CD8-positive, alpha-beta memory T cell (primary cell): ENCODE results near the gene FSCN2. TPM values are rescaled to one million over a fixed set of nuclear protein-coding genes. Genes with fewer than 3 reads are reported as not detected.
A peak's percentile ranks its signal among the peaks of the same experiment; 100 is the strongest.
"Not testable (repeated sequence)": the region's sequence is repeated elsewhere in the genome, so short reads cannot be mapped to it uniquely, and the experiment has no call there.

Experiments used
- CTCF ChIA-PET: fragments of 350-600 bp; sonication (Branson Sonifier 250); formaldehyde crosslinking; loops from one replicate; lab custom pipeline; 2021; ENCODE audit warnings: antibody characterized with exemption; lab: Charles Lee
- POLR2A ChIA-PET: fragments of 350-600 bp; sonication (Branson Sonifier 250); formaldehyde crosslinking; loops from one replicate; lab custom pipeline; 2021; ENCODE audit warnings: antibody characterized with exemption; lab: Charles Lee
- DNase-seq, 5 donors: peaks; one replicate each; pipeline versions ENCODE4 v3.0.0 to v3.0.0-alpha.2; 2020 to 2022; ENCODE audit warnings: mixed read lengths in 1 of 5
- H3K27ac ChIP-seq: one replicate; pipeline ENCODE4 v1.7.0; 2013; ENCODE audit warnings: low read depth, mild to moderate bottlenecking, low read length, moderate library complexity
- H3K27me3 ChIP-seq: 2 replicates; pipeline ENCODE4 v1.7.0; 2013; ENCODE audit warnings: low read length, mild to moderate bottlenecking; ENCODE audit not compliant: insufficient read depth, poor library complexity, severe bottlenecking
- H3K36me3 ChIP-seq: 2 replicates; pipeline ENCODE4 v1.7.0; 2013; ENCODE audit warnings: mild to moderate bottlenecking, low read length, moderate library complexity; ENCODE audit not compliant: insufficient read depth
- H3K4me1 ChIP-seq: 2 replicates; pipeline ENCODE4 v1.7.0; 2013; ENCODE audit warnings: mild to moderate bottlenecking, low read length, moderate library complexity; ENCODE audit not compliant: insufficient read depth
- H3K4me3 ChIP-seq: 2 replicates; pipeline ENCODE4 v1.7.0; 2013; ENCODE audit warnings: mild to moderate bottlenecking, low read length
- H3K9me3 ChIP-seq: 2 replicates; pipeline ENCODE4 v1.7.0; 2013; ENCODE audit warnings: mild to moderate bottlenecking, low read length
- H3K27ac Mint-ChIP-seq, 8 donors: one replicate each; pipeline ENCODE4 v1.8.0; 2020 to 2021; ENCODE audit warnings: mixed read lengths in 8 of 8, mild to moderate bottlenecking in 6 of 8, inconsistent platforms in 3 of 8, moderate library complexity in 3 of 8
- H3K27me3 Mint-ChIP-seq, 2 donors: one replicate each; pipeline ENCODE4 v1.8.0; 2020 to 2021; ENCODE audit warnings: mixed read lengths in 2 of 2, mild to moderate bottlenecking in 1 of 2, moderate library complexity in 1 of 2
- H3K36me3 Mint-ChIP-seq, 3 donors: one replicate each; pipeline ENCODE4 v1.8.0; 2020 to 2021; ENCODE audit warnings: mixed read lengths in 3 of 3, inconsistent platforms in 1 of 3, mild to moderate bottlenecking in 1 of 3
- H3K4me1 Mint-ChIP-seq, 3 donors: one replicate each; pipeline ENCODE4 v1.8.0; 2020 to 2021; ENCODE audit warnings: mixed read lengths in 3 of 3, inconsistent platforms in 1 of 3, mild to moderate bottlenecking in 1 of 3
- H3K4me3 Mint-ChIP-seq, 7 donors: one replicate each; pipeline ENCODE4 v1.8.0; 2020 to 2021; ENCODE audit warnings: mixed read lengths in 7 of 7, mild to moderate bottlenecking in 6 of 7, moderate library complexity in 4 of 7, inconsistent platforms in 2 of 7
- H3K9me3 Mint-ChIP-seq, 5 donors: one replicate each; pipeline ENCODE4 v1.8.0; 2020 to 2022; ENCODE audit warnings: mixed read lengths in 5 of 5, mild to moderate bottlenecking in 3 of 5, moderate library complexity in 2 of 5, inconsistent platforms in 1 of 5
- polyA plus RNA-seq: library from polyadenylated mRNA; unstranded; fragments of 300-500 nt; fragmentation: Illumina TruSeq; gene quantifications from one replicate; pipeline ENCODE4 v1.2.3, GENCODE V29; 2021
- total RNA-seq, 2 experiments: library from RNA; stranded (reverse); gene quantifications; one replicate each; pipeline ENCODE4 v1.2.3, GENCODE V29; 2021

Gene FSCN2
- total and polyA plus RNA-seq, 3 experiments from 2014 or later = 0.46 to 0.49 TPM; not detected in 1

DNA sequence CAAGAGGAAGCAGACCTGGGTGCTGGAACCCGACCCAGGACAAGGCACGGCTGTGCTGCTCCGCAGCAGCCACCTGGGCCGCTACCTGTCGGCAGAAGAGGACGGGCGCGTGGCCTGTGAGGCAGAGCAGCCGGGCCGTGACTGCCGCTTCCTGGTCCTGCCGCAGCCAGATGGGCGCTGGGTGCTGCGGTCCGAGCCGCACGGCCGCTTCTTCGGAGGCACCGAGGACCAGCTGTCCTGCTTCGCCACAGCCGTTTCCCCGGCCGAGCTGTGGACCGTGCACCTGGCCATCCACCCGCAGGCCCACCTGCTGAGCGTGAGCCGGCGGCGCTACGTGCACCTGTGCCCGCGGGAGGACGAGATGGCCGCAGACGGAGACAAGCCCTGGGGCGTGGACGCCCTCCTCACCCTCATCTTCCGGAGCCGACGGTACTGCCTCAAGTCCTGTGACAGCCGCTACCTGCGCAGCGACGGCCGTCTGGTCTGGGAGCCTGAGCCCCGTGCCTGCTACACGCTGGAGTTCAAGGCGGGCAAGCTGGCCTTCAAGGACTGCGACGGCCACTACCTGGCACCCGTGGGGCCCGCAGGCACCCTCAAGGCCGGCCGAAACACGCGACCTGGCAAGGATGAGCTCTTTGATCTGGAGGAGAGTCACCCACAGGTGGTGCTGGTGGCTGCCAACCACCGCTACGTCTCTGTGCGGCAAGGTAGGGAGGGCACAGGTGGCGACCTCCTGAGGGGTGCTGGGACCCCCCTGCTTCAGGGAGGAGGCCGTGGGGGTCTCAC, 667 bp downstream of the FSCN2 start:
- DNase-seq = no peak
- H3K9me3 ChIP-seq = no peaks in the 10 kb centered on the region
- H3K27me3 ChIP-seq = peaks cover 9% of the 10 kb centered on the region
- Mint-ChIP-seq H3K4me3 (no peak overlapping the region), H3K9me3 (no peaks in the 10 kb centered on the region), H3K4me1 (no peaks in the 10 kb centered on the region), H3K36me3 (no peaks in the 10 kb centered on the region), H3K27me3 (peaks cover 2 to 6% of the 10 kb centered on the region in 2 donors), H3K27ac (no peak overlapping the region)
- ChIA-PET CTCF (interaction anchor here (1.9 kb wide), 1 partner anchor 10 kb away, joined by 7 read pairs; no protein-coding TSS in a partner anchor), POLR2A (no interaction called here)
- no peak overlapping the region for H3K4me3 ChIP-seq
- H3K4me1 ChIP-seq = no peaks in the 10 kb centered on the region
- H3K27ac ChIP-seq = no peak overlapping the region
- H3K36me3 ChIP-seq = no peaks in the 10 kb centered on the region

DNA sequence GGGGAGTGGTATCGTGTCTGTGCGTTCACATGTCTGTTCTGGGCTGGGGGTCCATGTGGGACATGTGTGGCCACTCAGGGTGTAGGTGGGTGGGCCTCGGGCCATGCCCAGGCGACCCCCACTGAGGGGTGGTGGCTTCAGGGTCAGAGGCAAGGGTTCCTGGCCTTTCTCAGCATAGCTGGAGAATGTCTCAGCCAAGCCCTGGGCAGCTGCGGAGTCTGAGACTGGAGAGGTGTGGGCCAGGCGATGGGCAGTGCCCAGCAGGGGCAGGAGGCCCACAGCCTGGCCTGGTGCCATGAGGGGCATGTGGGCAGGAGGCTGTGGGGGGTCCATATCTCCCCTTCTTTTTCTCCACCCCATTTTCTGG, 1.2 kb downstream of the FSCN2 start:
- Mint-ChIP-seq H3K4me3 (no peak overlapping the region), H3K36me3 (no peaks in the 10 kb centered on the region), H3K9me3 (no peaks in the 10 kb centered on the region), H3K4me1 (no peaks in the 10 kb centered on the region), H3K27me3 (peaks cover 2 to 7% of the 10 kb centered on the region in 2 donors), H3K27ac (no peak overlapping the region)
- Histone ChIP-seq H3K36me3 (no peaks in the 10 kb centered on the region), H3K4me3 (no peak overlapping the region), H3K27me3 (peaks cover 6% of the 10 kb centered on the region), H3K9me3 (no peaks in the 10 kb centered on the region), H3K4me1 (no peaks in the 10 kb centered on the region), H3K27ac (no peak overlapping the region)
- ChIA-PET CTCF (interaction anchor here (1.9 kb wide), 1 partner anchor 10 kb away, joined by 7 read pairs; no protein-coding TSS in a partner anchor), POLR2A (no interaction called here)
- DNase-seq = no peak

DNA sequence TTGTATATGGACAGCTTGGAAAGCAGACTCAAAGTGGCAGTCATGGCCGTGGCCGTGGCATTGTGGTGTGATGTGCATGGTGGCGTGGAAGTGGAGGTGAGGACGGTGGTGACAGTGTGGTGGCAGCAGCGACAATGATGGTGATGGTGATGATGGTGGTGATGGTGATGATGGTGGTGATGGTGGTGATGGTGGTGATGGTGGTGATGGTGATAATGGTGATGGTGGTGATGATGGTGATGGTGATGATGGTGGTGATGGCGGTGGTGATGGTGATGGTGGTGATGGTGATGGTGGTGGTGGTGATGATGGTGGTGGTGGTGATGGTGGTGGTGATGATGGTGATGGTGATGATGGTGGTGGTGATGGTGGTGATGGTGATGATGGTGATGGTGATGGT, 2.8 kb downstream of the FSCN2 start:
- H3K4me3 Mint-ChIP-seq, CTCF ChIA-PET, H3K27me3 ChIP-seq, DNase-seq, H3K4me1 ChIP-seq, H3K9me3 Mint-ChIP-seq, H3K27ac ChIP-seq, H3K4me3 ChIP-seq, POLR2A ChIA-PET, H3K27ac Mint-ChIP-seq, H3K36me3 Mint-ChIP-seq, H3K4me1 Mint-ChIP-seq, H3K36me3 ChIP-seq, H3K9me3 ChIP-seq: not testable (repeated sequence)
- peaks cover 0 to 12% of the 10 kb centered on the region in 2 donors for H3K27me3 Mint-ChIP-seq

DNA sequence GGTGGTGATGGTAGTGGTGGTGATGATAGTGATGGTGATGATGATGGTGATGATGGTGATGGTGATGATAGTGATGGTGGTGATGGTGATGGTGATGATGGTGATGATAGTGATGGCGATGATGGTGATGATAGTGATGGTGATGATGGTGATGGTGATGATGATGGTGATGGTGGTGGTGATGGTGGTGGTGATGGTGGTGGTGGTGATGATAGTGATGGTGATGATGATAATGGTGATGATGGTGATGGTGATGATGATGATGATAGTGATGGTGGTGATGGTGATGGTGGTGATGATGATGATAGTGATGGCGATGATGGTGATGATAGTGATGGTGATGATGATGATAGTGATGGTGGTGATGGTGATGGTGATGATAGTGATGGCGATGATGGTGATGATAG, 3.8 kb downstream of the FSCN2 start:
- DNase-seq, H3K9me3 ChIP-seq, H3K4me1 ChIP-seq, H3K27ac Mint-ChIP-seq, H3K36me3 ChIP-seq, H3K27ac ChIP-seq, CTCF ChIA-PET, H3K4me3 Mint-ChIP-seq, H3K36me3 Mint-ChIP-seq, H3K27me3 ChIP-seq, H3K9me3 Mint-ChIP-seq, POLR2A ChIA-PET, H3K4me3 ChIP-seq, H3K4me1 Mint-ChIP-seq: not testable (repeated sequence)
- H3K27me3 Mint-ChIP-seq = peaks cover 0 to 11% of the 10 kb centered on the region in 2 donors

DNA sequence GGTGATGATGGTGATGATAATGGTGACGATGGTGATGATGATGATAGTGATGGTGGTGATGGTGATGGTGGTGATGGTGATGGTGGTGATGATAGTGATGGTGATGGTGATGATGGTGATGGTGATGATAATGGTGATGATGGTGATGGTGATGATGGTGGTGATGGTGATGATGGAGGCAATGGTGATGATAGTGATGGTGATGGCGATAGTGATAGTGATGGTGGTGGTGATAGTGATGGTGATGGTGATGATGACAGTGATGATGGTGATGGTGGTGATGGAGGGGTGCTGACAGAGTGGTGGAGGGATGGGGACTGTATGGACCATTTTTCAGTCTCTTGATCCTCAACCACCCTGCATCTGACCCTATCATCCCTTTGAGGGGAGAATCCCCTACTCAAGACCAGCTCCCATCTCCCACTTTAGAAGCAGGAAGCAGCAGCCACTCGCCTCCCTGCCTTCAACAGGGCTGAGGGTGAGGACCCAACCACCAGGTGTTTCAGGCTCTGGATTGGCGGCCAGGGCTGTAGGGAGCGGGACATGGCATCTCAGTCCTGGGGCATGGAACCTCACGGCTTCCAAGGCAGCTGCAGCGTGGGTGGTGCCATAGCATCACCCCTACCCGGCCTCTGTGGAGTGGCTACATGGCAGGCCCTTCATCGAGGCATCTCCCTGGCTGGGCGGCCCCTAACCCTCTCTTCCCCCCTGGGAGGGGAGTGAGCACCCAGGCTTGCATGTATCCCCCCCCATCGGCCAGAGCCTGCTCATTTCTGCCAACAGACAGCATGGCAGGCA, 4.5 kb downstream of the FSCN2 start:
- H3K36me3 ChIP-seq = no peaks in the 10 kb centered on the region
- Mint-ChIP-seq H3K4me3 (no peak overlapping the region), H3K36me3 (no peaks in the 10 kb centered on the region), H3K27me3 (peaks cover under 1 to 14% of the 10 kb centered on the region in 2 donors), H3K9me3 (no peaks in the 10 kb centered on the region), H3K4me1 (peaks cover 0 to 1% (median 0%) of the 10 kb centered on the region in 3 donors), H3K27ac (no peak overlapping the region)
- DNase-seq = no peak
- H3K9me3 ChIP-seq = no peaks in the 10 kb centered on the region
- no peak overlapping the region for H3K27ac ChIP-seq
- H3K4me3 ChIP-seq = no peak overlapping the region
- H3K4me1 ChIP-seq = no peaks in the 10 kb centered on the region
- H3K27me3 ChIP-seq = peaks cover 6% of the 10 kb centered on the region
- POLR2A ChIA-PET = no interaction called here
- CTCF ChIA-PET = interaction anchor here (1.3 kb wide), 1 partner anchor 14 kb away, joined by 3 read pairs; no protein-coding TSS in a partner anchor

DNA sequence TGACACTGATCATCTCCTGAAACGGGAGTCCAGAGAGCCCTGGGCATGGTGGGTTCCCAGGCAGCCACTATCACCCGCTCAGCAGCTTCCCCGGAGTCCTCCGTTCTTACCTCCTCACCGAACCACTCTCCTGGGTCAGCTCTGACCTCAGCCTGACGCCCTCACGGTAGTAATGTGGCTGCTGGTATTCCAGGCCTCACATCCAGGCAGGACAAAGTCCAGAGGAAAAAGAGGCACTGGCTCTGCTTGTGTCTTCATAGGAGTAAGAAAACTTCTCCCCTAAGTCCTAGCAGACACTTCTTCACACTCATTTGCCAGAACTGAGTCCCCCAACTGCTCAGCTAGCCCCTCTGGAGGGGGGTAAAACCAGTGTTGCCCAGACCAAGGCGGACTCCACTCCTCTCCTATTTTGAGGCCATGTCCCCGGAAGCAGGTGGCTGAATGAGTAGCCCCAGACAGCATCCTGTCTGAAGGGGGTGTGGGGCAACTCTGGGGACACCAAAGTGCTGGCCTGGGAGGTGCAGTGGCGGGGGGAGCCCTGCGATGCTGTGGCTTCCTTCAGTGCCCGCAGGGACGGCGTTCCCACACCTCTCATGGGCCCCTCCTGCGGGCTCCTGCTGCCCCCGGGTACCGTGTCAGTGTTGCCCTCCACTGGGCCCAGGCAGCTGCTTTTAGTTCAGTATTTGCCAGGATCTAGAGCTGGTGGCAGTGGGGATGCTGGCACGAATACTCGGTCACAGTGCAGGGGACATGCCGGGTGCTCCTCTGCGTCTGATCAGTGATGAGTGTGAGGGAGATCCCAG, 5.4 kb downstream of the FSCN2 start:
- no peaks in the 10 kb centered on the region for H3K9me3 ChIP-seq
- no peak for DNase-seq
- H3K27me3 Mint-ChIP-seq = peaks cover 5 to 20% of the 10 kb centered on the region in 2 donors
- peaks cover 0 to 1% (median 0%) of the 10 kb centered on the region in 3 donors for H3K4me1 Mint-ChIP-seq
- peak overlapping the region in 1 of 8 donors; percentile 21 for H3K27ac Mint-ChIP-seq
- no peak overlapping the region for H3K27ac ChIP-seq
- H3K36me3 ChIP-seq = no peaks in the 10 kb centered on the region
- peaks cover 6% of the 10 kb centered on the region for H3K27me3 ChIP-seq
- H3K9me3 Mint-ChIP-seq = no peaks in the 10 kb centered on the region
- H3K4me1 ChIP-seq = no peaks in the 10 kb centered on the region
- H3K36me3 Mint-ChIP-seq = peaks cover 0 to 2% (median 2%) of the 10 kb centered on the region in 3 donors
- H3K4me3 Mint-ChIP-seq = no peak overlapping the region
- H3K4me3 ChIP-seq = no peak overlapping the region
- ChIA-PET POLR2A (no interaction called here), CTCF (interaction anchor here (1.3 kb wide), 1 partner anchor 15 kb away, joined by 3 read pairs; no protein-coding TSS in a partner anchor)

DNA sequence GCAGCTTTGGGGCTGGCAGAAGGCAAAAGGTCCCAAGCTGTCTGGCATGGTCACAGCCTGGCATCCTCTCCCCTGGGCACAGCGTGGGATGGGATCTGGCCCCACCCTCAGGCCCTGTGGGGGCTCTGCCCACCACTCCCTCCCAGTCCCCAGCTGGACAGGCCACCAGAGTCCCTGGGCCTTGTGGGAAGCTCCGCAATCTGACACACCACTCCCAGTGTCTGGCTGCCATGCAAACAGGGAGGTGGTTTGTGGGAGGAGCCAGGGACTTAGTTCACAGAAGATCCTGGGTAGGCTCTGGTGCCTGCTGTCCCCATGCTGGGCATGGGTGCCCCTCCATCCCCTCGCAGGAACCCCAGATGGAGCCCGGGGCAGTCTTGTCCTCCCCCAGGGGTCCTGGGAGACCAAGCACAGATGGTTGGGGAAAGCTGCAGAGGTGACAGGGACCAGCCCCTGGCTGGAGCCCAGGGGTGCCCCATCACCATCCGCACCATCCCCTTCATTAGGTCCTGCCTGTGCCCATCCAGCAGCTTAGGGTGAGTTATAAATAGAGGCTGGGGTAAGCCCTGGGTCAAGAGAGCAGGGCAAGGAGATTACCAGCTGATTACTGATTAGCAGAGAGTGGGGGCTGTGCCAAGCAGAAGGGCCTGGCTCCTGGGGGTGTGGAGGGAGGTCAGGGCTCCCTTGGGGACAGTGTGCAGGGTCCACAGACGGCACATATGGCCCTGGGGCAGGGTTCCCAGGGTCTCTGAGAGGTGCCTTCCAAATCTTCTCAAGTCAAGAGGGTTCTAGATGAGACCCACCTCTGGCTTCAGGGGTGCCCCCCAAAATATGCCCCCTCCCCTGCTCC, 6.2 kb downstream of the FSCN2 start:
- Mint-ChIP-seq H3K4me1 (peaks cover 0 to 1% (median 0%) of the 10 kb centered on the region in 3 donors), H3K9me3 (no peaks in the 10 kb centered on the region), H3K36me3 (peaks cover 0 to 2% (median 2%) of the 10 kb centered on the region in 3 donors), H3K4me3 (no peak overlapping the region), H3K27me3 (peaks cover 5 to 20% of the 10 kb centered on the region in 2 donors), H3K27ac (no peak overlapping the region)
- Histone ChIP-seq H3K27ac (no peak overlapping the region), H3K4me3 (no peak overlapping the region), H3K4me1 (no peaks in the 10 kb centered on the region), H3K36me3 (no peaks in the 10 kb centered on the region), H3K27me3 (peaks cover 6% of the 10 kb centered on the region), H3K9me3 (no peaks in the 10 kb centered on the region)
- ChIA-PET CTCF (interaction anchor here (1.3 kb wide), 1 partner anchor 16 kb away, joined by 3 read pairs; no protein-coding TSS in a partner anchor), POLR2A (interaction anchor here (0.5 kb wide), 1 partner anchor 15 kb away, joined by 3 read pairs; no protein-coding TSS in a partner anchor)
- DNase-seq = no peak
